ENCODE measurements around the gene LCLAT1. TPM values are rescaled to one million over a fixed set of nuclear protein-coding genes. Genes with fewer than 3 reads are reported as not detected.

LCLAT1 gene
- total RNA-seq, 1 donor from 2014 or later, result 29.0 TPM

DNA sequence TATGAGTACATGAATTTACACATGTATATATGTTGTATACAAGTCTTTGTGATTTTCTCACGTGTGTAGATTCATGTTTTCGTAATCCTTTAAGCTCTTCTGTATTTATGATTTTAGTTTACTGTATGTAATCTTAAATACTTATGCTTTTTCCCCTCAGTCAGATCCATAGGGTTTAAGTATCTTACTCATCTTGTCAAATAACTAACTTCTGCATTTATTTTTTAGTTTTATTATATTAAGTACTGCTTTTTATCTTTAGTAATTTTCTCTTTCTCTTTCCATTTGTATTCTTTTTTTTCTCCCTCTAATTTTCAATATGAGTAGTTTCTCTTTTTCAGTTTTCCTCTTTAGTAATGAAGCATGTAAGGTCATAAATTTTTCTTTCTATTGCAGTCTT, 179.4 kb downstream of the LCLAT1 start:
- no peak overlapping the region for H3K27ac Mint-ChIP-seq
- TF ChIP-seq, protein P1, sequence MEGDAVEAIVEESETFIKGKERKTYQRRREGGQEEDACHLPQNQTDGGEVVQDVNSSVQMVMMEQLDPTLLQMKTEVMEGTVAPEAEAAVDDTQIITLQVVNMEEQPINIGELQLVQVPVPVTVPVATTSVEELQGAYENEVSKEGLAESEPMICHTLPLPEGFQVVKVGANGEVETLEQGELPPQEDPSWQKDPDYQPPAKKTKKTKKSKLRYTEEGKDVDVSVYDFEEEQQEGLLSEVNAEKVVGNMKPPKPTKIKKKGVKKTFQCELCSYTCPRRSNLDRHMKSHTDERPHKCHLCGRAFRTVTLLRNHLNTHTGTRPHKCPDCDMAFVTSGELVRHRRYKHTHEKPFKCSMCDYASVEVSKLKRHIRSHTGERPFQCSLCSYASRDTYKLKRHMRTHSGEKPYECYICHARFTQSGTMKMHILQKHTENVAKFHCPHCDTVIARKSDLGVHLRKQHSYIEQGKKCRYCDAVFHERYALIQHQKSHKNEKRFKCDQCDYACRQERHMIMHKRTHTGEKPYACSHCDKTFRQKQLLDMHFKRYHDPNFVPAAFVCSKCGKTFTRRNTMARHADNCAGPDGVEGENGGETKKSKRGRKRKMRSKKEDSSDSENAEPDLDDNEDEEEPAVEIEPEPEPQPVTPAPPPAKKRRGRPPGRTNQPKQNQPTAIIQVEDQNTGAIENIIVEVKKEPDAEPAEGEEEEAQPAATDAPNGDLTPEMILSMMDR (conservative IDR thresholded peaks at IDR 0.05), result no peak
- H3K36me3 Mint-ChIP-seq, result peaks cover 6% of the 10 kb centered on the region
- H3K27me3 Mint-ChIP-seq, result no peaks in the 10 kb centered on the region
- no peak for DNase-seq (ENCODE audit: extremely low spot score, unreplicated experiment)
- no peak overlapping the region for H3K4me3 Mint-ChIP-seq
- peaks cover 4% of the 10 kb centered on the region for H3K4me1 Mint-ChIP-seq (ENCODE audit: unreplicated experiment)
- peaks cover 8% of the 10 kb centered on the region for H3K9me3 Mint-ChIP-seq

DNA sequence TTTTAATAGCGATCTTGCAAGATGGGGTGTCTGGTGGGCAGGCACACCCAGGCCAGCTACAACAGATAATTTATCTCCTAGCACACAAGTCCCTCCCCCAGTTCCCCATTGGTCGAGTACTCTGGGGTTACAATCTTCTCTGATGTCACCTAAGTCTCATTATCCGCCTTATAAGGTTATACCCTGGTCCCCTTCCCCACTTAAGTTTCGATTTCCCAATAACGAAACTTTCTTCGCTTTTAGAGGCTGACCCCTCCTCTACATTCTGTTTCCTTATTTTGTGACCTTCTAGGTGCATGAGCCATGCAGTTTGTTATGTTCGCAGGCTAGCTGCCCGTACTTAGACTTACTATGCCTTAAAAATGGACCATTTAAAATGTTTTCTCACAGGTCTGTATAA, 180.1 kb downstream of the LCLAT1 start:
- DNase-seq (ENCODE audit: extremely low spot score, unreplicated experiment), result no peak
- Mint-ChIP-seq H3K4me3 (no peak overlapping the region), H3K9me3 (peaks cover 8% of the 10 kb centered on the region), H3K36me3 (peaks cover 5% of the 10 kb centered on the region), H3K27me3 (no peaks in the 10 kb centered on the region), H3K4me1 (ENCODE audit: unreplicated experiment) (peaks cover 4% of the 10 kb centered on the region), H3K27ac (no peak overlapping the region)
- TF ChIP-seq, protein P1 (conservative IDR thresholded peaks at IDR 0.05), result no peak

DNA sequence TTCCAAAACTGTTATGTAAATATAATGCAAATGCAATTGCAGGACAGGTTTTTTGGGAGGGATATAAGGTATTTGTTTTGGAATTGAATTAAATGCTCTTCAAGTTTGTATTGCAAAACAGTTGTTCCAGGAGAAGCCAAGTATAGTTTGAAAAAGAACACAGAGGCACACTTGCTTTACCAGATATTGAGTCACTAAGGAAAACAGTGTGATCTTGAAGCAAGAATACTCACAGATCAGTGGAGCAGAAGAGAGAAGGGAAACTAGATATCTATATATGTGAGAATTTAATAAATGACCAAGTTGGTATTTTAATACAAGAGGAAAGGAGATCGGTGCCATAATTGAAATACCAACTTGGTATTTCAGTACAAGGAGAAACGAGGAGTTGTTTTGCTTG, 181.3 kb downstream of the LCLAT1 start:
- H3K4me1 Mint-ChIP-seq (ENCODE audit: unreplicated experiment), result no peaks in the 10 kb centered on the region
- no peaks in the 10 kb centered on the region for H3K27me3 Mint-ChIP-seq
- no peak overlapping the region for H3K27ac Mint-ChIP-seq
- H3K4me3 Mint-ChIP-seq, result no peak overlapping the region
- H3K36me3 Mint-ChIP-seq, result no peaks in the 10 kb centered on the region
- TF ChIP-seq, protein P1 (conservative IDR thresholded peaks at IDR 0.05), result no peak
- H3K9me3 Mint-ChIP-seq, result peaks cover 7% of the 10 kb centered on the region
- no peak for DNase-seq (ENCODE audit: extremely low spot score, unreplicated experiment)

DNA sequence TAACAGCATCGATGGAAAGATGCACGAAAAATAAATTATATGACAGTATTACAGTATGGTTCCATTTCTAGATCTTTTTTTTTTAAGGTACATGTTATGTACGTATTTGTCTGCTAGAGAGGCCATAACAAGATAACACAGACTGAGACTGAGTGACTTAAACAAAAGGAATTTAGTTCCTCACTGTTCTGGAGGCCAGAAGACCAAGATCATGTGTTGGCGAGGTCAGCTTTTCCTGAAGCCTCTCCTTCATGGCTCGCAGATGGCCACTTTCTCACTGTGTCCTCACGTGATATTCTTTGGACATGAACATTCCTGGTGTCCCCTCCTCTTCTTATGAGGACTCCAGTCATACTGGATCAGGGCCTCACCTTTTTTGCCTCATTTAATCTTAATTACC, 182.8 kb downstream of the LCLAT1 start:
- TF ChIP-seq, protein P1 (conservative IDR thresholded peaks at IDR 0.05), result no peak
- DNase-seq (ENCODE audit: extremely low spot score, unreplicated experiment), result no peak
- Mint-ChIP-seq H3K36me3 (no peaks in the 10 kb centered on the region), H3K27ac (no peak overlapping the region), H3K27me3 (no peaks in the 10 kb centered on the region), H3K4me1 (ENCODE audit: unreplicated experiment) (no peaks in the 10 kb centered on the region), H3K9me3 (no peaks in the 10 kb centered on the region), H3K4me3 (no peak overlapping the region)

DNA sequence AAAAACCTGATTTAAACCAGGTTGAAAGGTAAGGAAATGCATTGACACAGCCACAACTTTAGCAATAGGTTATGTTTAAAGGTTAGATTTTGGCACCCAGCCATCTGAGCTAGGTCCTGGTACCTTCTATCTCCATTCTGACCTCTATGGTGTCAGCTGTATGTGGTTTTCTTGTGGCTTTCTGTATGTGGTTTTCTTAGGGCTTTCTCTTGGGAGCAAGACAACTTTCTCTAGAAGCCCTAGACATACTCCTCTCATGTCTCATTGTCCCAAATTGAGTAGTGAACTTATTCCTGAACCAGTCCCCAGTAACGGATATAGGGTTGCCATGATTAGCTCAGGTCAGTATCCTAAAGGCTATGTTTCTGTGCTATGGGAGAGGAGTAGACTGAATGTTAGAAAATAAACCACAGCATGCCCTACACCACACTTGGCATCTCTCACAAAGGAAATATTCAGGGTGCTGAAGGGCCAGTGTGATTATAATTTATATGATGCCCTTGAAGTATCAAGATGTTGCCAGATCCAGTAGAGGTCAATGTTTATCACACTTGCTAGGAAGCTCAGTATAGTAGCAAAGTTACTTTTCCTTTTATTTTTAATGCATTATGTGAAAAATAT, 184.1 kb downstream of the LCLAT1 start:
- no peaks in the 10 kb centered on the region for H3K27me3 Mint-ChIP-seq
- no peaks in the 10 kb centered on the region for H3K9me3 Mint-ChIP-seq
- no peak overlapping the region for H3K27ac Mint-ChIP-seq
- no peak overlapping the region for H3K4me3 Mint-ChIP-seq
- H3K4me1 Mint-ChIP-seq (ENCODE audit: unreplicated experiment), result no peaks in the 10 kb centered on the region
- no peaks in the 10 kb centered on the region for H3K36me3 Mint-ChIP-seq
- DNase-seq (ENCODE audit: extremely low spot score, unreplicated experiment), result no peak
- TF ChIP-seq, protein P1 (conservative IDR thresholded peaks at IDR 0.05), result no peak

DNA sequence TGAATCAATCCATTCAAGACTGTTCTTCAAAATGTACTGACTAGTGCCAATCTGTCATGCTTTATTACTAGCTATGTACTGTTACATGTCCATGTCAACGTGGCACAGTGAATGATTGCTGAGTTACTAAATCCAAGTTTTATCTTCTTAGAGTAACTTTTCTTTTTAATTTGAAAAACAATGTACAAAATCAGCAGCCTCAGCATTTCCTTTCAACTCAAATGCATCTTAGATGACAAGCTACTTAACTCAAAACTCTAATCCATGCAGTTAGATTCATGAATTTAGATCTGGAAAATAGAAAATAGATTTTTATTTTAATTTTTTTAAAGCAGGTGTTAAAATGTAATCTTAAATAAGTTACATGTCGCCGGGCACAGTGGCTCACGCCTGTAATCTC, 186.0 kb downstream of the LCLAT1 start:
- H3K36me3 Mint-ChIP-seq, result peaks cover 4% of the 10 kb centered on the region
- DNase-seq (ENCODE audit: extremely low spot score, unreplicated experiment), result no peak
- H3K4me1 Mint-ChIP-seq (ENCODE audit: unreplicated experiment), result no peaks in the 10 kb centered on the region
- no peak overlapping the region for H3K27ac Mint-ChIP-seq
- H3K4me3 Mint-ChIP-seq, result no peak overlapping the region
- no peaks in the 10 kb centered on the region for H3K27me3 Mint-ChIP-seq
- H3K9me3 Mint-ChIP-seq, result peaks cover 6% of the 10 kb centered on the region
- TF ChIP-seq, protein P1 (conservative IDR thresholded peaks at IDR 0.05), result no peak

Measured in type B pancreatic cell (in vitro differentiated cells).